Midbrain (tissue), 1 donor: ENCODE measurements around the gene ZNF207.
A peak's percentile ranks its signal among the peaks of the same experiment; 100 is the strongest.
"Not testable (repeated sequence)": the region's sequence is repeated elsewhere in the genome, so short reads cannot be mapped to it uniquely, and the experiment has no call there.

Source experiments
- DNase-seq: peaks from one replicate; lab custom pipeline; 2025; lab: John Stamatoyannopoulos, UW

The ZNF207 gene

DNA sequence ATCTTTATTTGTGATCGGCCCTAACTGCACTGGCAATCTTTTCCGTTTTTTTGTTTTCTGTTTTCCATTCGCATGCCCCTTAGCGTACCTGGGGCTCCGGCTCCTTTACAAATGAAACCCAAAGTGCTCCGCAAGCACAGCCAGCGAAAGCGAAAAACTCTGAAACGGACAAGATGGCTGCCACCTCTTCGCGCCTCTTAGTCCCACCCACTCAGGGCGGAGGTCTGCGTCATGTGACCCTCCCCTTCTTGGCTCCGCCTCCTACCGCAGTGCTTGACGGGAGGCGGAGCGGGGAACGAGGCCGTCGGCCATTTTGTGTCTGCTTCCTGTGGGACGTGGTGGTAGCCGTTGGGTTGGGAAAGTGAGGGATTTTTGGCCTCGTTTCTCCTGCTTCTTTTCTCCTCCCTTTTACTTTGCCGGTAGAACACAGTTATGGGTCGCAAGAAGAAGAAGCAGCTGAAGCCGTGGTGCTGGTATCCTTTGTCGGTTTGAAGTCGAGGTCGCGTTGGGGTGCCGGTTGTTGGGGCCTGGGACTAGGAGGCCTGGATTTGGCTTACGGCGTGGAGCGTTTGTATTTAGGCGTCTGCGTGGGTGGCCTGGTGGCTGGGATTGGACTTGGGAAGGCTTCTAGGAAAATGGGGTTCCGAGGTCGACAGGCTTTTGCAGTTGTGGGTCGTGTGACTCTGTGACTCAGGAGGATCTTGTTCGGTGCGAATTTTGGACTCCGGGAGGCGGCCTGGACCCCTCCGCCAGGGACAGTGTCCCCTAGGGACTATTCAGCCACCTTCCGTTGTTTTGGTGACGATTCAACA, at the start of gene ZNF207:
Gene ZNF207 (plus strand): TSS at position 304 of the 812 bp plus-strand sequence. CDS start 129 bp downstream, at position 433.
- DNase-seq, result peak; percentile 95

DNA sequence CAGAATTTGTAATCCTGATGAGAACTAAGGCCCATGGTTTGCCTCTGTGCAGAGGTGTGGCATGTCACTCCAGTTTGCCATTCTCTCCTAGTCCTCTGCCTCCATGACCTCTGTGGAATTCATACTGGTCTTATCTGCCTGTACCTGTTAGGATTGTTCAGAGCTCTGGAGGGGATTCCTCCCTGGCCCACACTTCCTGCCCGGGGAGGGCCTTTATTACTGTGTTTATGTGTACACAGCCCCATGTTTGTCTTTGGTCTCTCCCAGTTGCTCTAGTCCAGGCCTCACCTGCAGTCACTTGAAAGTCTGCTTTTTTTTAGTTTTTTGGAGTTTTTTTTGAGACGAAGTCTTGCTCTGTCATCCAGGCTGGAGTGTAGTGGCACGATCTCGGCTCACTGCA, 47.9 kb upstream of the ZNF207 start:
- no peak for DNase-seq

DNA sequence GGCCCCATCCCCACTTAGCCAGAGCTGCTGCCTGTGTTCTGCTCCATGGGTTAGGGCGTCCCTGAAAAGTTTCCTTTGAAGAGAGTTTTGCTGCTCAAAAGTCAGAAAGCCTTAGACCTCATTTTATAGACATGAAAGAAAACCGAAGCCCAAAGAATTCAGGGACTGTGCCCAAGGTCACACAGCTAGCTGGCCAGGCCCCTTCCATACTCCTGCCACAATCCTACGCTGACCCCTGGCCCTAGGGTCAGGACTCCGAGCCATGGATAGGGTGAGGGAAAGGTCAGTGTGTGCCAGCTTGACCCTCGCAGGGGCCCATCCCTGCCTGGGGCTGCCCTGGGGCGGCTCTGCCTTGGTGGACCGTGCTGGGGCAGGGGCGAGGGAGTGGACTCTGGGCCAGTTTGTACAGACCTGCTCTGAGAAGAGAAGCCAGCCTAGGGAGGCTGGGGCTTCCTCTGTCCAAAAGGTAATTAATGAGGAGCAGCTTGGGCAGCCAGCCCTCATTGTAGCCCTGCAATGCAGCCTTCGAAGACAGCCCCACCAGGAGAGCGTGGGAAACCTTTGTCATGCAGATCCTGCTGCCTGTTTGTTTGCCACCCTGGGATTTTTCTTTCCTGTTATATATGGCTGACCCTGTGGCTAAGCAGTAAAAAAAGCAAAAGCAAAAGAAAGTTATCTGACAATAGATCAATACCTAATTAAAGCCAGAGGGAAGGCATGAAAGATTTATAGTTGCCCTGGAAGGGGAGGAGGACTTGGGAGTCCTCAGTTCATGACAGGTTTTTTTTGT, 46.9 kb upstream of the ZNF207 start:
- DNase-seq, result no peak

DNA sequence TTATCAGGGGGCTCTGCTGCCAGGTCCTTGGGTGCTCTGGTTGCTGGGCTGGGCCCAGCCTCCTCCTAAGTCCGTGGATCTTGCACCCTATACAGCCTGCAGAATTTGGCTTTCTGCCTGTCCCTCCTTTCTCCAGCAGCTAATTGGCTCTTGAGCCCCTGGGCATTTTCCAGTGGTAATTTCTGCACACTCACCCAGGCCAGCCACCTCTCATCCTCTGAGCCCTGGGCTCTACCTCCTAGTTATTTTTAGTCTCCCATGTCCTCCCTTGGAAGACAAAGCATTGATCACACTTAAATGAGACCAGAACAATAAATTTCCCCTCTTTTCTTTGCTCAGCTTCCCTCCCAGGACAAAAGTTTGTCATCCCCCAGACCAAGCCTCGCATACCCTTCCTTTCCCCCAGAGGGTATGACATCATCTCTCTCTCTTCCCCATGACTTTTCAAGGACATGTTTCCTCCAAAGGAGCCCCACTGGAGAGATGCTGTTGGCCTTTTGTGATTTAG, 46.1 kb upstream of the ZNF207 start:
- DNase-seq, result no peak

DNA sequence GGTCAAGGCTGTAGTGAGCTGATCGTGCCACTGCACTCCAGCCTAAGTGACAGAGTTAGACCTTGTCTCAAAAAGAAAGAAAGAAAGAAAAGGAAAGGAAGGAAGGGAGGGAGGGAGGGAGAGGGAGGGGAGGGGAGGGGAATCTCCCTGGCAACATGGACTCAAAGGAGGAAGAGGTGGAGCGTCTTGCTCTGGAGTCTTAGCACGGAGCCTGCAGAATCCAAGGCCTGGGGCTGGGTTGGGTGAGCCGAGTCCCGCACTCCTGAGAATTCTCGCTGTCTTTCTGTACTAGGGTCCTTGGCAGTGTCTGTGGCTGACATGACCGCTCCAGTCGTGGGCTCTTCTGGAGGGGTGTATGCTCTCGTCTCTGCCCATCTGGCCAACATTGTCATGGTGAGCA, 44.9 kb upstream of the ZNF207 start:
- no peak for DNase-seq

DNA sequence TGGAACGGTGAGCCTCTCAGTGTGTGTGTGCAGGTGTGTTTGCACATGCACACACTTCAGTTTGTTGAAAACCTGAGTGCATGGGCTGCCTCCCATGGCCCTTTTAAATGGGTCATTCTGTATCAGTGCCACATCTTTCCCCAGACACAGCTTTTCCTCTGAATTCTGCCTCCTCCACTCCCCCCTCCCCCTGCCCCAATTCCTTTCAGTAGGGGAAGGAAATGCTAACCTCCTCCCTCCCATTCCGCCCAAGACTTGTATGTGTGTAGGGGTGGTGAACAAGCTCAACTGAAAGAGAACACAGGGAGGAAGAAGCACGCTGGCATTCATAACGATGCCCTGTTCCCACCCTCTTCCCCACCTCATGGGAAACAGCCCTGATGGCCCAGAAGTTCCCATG, 42.3 kb upstream of the ZNF207 start:
- DNase-seq, result no peak

DNA sequence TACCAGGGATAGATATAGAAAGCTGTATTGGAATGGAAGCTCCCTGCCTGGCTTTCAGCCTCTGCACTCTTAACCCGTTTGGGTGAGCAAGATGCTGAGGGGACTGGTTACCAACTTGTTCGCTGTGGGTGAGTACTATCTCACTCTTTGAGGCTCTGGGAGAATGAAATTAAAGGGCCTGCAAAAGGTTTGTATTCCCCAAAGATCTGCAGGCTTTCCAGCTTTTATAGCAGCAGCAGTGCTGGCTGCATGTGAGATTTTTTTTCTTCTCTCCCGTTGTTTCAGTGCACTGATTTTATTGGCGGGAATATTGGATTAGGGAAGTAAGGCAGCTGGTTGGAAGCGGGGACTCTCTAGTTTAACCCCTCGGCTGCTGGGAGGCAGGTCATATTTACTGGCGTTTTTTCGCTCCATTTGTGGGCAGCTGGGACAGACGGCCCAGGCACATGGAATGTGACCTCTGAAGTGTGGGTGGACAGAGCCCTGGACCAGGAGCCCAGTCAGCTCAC, 38.9 kb upstream of the ZNF207 start:
- peak; percentile 25 for DNase-seq

DNA sequence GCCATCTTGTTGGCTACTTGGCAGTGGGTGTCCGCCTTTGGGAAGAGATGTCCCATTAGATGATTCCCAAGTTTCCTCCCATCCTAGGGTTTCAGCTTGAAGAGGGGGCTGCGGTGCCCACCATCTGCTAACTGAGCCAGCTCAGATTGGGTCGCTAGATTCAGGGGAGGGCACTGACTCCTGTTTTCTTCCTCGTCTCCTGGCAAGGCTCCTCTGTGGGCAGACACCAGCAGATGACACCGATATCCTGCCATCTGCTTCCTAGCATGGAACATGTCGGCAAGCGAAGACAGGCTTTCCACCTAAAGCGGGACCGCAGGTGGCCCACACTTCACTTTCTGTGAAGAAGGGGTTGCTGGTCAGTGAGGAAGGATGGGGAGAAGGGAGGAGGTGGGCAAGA, 35.3 kb upstream of the ZNF207 start:
- DNase-seq, result no peak

DNA sequence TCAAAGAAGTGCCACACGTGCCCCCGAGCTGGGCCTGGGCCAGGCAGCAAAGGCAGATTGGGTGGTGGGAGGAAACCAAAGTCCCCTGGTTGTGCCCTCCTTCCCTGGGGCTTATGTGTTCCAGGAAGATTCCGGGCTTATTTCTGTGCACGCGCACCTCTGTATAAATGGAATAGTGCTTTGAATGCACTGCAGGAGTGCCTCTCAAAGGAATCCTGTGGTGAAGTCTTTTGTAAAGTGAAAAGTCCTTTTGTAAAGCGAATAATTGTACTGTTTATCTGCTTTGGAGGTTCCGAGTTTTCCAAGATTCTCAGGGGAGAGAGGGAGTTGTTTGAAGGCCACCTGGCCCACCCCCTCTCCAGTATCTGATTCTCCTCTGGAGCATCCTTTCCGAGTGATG, 34.8 kb upstream of the ZNF207 start:
- DNase-seq, result no peak

DNA sequence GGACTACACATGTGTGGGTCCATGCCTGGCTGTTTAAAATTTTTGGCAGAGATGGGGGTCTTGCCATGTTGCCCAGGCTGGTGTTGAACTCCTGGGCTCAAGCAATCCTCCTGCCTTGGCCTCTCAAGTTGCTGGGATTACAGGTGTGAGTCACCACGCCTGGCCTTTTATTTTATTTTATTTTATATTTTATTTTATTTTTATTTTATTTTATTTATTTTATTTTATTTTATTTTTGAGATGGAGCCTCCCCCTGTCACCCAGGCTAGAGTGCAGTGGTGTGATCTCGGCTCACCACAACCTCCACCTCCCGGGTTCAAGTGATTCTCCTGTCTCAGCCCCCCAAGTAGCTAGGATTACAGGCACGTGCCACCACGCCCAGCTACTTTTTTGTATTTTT, 33.3 kb upstream of the ZNF207 start:
- not testable (repeated sequence) for DNase-seq

DNA sequence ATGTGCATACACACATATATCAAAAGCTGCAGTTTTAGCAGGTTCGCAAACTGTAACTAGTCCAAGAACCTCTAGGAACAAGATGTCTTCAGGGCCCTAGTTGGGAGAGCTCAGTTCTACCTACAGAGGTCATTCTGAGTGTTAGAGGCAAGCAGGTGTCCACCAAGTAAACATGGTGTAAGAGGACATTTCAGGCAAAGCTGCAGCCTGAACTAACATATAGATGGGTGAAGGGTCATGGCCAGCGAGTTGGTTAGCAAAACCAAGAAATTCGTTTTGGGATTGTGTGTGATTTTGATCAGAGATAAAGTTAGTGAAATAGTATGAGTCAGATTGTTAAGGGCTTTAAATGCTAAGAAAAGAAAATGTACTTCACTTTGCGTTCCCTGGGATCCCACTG, 32.6 kb upstream of the ZNF207 start:
- no peak for DNase-seq

DNA sequence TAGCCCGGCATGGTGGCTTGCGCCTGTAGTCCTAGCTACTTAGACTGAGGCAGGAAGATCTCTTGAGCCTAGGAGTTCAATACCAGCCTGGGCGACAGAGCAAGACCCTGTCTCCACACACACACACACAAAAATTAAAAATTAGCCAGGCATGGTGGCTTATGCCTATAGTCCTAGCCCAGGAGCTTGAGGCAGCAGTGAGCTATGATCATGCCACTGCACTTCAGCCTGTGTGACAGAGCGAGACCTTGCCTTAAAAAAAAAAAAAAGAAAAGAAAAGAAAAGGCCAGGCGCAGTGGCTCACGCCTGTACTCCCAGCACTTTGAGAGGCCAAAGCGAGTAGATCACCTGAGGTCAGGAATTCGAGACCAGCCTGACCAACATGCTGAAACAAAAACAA, 31.9 kb upstream of the ZNF207 start:
- no peak for DNase-seq

DNA sequence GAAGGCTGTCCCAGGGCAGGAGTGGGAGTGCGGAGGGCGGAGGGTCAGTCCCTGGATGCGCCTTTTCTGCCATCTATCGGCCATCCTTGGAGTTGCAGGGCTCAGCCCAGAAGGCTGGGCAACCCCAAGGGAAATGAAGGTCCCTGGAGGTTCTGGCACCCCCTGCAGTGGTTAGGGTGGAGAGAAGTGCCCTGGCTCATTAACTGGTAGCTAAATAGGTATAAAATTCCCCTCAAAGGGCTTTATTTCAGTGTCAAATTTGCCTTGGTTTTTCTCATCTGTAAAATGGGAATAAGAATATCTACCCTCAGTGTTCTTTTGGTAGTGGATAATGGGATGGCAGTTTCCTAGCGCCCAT, 30.4 kb upstream of the ZNF207 start:
- DNase-seq, result peak; percentile 77

DNA sequence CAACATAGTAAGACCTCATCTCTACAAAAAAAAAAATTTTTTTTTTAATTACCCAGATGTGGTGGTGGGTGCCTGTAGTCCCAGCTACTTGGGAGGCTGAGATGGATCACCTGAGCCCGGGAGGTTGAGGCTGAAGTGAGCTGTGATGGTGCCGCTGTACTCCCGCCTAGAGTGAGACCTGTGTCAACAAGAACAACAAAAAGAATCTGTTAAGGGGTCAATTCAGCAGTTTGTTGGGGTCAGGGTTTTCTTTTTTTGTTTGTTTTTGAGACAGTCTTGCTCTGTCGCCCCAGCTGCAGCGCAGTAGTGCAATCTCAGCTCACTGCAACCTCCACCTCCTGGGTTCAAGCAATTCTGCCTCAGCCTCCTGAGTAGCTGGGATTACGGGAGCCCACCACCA, 29.9 kb upstream of the ZNF207 start:
- DNase-seq, result not testable (repeated sequence)

DNA sequence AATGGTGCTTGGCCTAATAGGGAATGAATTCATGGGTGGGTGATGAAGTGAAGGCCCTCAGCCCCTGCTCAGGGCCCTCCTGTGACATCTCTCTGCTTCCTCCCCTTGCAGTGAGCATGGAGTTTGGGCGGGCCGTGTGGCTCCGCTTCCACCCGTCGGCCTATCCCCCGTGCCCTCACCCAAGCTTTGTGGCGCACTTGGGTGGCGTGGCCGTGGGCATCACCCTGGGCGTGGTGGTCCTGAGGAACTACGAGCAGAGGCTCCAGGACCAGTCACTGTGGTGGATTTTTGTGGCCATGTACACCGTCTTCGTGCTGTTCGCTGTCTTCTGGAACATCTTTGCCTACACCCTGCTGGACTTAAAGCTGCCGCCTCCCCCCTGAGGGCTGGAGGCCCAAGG, 29.1 kb upstream of the ZNF207 start:
- no peak for DNase-seq

DNA sequence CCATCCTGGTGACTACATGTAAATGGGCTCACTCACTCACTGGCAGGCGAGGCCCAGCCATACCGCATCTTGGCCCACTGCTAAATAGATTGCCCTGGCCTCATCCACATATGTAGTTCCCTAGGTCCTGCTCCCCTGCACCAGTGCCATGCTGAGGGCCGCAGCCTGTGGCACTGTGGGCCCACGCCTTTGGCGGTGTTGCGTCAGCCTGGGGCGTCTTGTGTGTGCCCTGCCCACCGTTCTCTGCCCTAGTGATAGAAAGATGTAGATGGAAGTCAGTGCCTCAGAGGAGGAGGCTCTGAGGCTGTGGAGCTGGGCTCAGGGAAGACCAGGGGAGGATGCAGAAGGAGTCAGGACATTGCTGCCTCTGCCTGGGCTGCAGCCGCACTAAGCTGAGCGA, 26.9 kb upstream of the ZNF207 start:
- no peak for DNase-seq

DNA sequence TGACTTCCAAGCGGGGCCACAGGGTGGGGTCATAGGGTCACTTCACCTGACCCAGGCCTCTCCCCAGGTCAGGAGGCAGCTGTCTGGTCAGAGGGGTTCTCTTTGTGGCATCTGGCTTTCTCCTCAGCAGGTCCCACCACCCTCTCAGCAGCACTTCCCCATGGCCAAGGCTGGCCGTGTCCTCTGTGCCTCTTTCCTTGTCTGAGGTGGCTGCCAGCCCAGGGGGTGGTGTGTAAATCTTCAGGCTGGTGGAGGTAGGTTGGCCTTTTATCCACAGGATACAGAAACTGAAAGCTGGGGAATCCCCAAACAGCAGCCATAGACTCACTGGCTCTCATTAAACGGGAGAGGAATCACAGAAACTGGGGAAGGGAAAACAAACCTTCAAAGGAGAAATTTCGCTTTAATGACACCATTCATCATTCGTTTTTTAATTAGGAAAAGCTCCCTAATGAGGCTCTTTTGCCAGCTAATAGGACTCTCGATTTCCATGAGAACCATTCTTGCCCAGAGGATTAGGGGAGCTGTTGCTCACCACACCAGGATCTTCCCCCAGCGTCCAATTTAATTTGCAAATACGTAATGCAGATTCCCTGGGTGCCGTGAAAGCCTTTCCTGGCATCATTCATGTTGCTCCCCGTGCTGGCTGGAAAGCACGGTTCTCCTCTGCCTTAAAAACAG, 26.0 kb upstream of the ZNF207 start:
- DNase-seq, result peak; percentile 14

DNA sequence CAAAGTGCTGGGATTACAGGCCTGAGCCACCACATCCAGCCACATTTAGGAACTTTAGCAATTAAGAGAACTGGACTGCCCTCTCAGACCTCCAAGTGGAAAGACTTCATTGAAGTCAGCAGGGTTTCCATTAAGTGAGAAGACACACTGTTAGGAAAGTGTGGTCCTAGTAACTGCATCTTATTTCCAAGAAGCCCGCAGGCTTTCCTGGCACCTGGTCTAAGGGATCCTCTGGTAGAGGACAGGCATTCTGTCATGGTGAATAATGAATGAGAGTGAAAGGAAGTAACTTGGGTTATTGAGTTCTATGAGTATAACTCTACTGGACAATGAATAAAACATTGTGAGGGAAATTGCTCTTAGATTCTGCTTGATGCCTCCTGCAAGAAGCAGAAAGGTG, 22.0 kb upstream of the ZNF207 start:
- DNase-seq, result no peak

DNA sequence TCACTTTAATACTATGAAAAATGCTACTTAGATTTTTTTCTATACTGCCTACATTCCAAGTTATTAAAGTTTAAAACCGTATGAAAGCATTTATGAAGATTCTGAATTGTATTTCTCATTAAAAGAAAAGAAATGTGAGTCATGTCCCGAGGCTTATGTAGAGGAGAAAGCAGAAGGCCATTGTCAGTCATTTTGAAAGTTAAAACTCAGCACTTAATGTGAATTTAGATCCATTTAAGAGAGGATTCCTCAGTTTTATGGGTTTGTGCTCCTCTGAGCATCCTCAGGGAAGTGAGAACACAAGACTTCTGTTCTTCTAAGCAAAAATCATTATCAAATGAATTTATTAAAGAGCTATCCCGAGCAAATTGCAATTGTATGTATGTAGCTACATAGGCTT, 19.8 kb upstream of the ZNF207 start:
- DNase-seq, result no peak

DNA sequence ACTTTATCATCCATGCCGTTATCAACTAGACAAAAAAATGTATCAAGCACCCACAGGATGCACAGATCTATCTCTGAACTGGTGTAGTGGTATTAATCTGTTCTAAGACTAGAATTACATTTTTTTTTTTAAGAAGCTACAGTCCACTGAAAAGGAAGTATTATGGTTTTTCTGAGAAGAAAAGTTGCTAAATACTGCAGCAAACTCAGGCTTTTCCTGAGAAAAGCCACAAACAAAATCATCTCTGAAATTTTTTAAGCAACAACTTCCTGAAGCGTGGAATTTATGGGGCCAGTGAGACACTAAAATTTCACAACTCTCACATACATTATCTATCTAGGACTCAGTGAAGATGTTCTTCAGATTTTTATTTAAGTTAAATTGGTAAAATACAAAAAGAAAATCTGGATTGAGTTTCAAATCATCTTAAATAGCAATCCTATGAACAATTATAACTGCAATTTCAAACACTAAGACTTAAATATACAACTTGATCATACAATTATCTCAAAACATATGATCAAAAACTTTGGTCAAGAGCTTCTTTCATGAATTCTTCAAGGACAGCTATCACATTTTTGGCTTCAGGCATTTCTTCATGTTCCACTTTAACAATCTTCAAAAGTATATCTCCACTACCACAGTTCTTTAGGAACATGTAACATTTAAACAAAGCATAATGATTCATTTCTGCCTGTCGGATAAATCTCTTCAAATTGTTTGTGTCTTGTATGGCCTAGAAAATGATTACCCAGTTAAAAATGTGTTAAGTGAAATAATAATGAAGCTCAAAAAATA, 18.5 kb upstream of the ZNF207 start:
- DNase-seq, result no peak

DNA sequence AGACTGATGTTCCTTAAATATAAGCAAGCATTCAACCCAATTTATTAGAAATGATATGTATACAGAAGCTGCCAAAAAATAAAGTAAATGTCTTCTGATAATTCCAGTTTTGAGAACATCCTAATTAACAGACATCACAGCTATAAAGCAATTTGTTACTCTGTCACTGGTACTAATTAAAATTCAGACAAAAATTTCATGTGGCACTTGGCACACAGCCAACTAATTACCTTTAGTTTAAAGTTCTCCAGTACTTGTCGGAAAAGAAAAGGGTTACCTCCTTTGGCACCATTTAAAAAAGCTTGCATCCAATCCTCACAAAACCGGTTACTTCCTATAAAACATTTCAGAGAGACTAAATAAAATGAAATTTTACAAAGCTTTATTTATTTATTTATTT, 16.8 kb upstream of the ZNF207 start:
- DNase-seq, result no peak

DNA sequence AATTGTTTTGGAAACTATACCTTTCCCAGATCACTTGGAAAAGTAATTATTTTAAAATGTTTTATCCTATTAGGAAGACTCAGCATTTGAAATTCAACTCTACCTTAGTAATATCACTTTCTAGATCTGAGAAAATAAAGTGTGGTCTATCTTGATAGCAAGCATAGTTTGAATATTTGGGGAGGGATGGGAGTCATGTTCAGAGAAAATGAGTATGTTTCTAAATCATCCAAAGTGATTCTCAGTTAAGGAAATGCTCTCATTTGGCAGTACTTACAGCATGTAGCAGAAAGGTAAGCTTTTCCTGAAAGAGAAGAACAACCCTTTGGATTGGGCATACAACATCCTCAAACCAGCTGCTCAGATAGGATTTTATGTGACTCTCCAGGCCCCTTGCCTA, 14.9 kb upstream of the ZNF207 start:
- DNase-seq, result no peak
